Myocyte (in vitro differentiated cells): Measurements from ENCODE around the gene MYLIP. TPM values are rescaled to one million over a fixed set of nuclear protein-coding genes. Genes with fewer than 3 reads are reported as not detected.
"Not testable (repeated sequence)": the region's sequence is repeated elsewhere in the genome, so short reads cannot be mapped to it uniquely, and the experiment has no call there.

ENCODE experiments used
- DNase-seq: peaks from one replicate; pipeline ENCODE4 v3.0.0-alpha.2; 2012; ENCODE audit warnings: low read depth
- total RNA-seq: library from RNA; depleted of rRNA; stranded (reverse); fragments of >200 nt; gene quantifications from 2 replicates; pipeline ENCODE4 v1.2.3, GENCODE V29; 2014

Gene MYLIP
- total RNA-seq, 1 donor from 2014 or later, result 23.2 TPM

- DNase-seq, result peak; percentile 57
Observed at GRCh38 chr6:16168858-16169257, 40.0 kb downstream of the MYLIP start.

DNA sequence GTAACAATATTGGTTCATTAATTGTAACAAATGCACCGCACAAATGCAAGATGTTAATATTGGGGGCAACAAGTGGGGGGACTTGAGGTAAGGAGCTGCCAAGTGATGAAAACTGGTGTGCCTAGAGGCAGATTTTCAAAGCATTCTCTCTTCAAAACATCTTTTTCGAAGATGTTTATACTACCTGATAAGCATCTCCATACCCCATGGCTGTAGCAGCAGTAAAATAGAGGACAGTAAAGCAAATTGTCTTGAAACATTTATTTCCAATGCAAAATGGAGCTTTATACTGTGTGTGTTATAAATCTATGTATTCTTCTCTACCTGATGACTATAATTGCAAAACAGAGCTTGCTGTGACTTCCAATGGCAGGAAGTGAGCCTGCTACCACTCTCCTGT is 42.5 kb downstream of the MYLIP start:
- no peak for DNase-seq

DNA sequence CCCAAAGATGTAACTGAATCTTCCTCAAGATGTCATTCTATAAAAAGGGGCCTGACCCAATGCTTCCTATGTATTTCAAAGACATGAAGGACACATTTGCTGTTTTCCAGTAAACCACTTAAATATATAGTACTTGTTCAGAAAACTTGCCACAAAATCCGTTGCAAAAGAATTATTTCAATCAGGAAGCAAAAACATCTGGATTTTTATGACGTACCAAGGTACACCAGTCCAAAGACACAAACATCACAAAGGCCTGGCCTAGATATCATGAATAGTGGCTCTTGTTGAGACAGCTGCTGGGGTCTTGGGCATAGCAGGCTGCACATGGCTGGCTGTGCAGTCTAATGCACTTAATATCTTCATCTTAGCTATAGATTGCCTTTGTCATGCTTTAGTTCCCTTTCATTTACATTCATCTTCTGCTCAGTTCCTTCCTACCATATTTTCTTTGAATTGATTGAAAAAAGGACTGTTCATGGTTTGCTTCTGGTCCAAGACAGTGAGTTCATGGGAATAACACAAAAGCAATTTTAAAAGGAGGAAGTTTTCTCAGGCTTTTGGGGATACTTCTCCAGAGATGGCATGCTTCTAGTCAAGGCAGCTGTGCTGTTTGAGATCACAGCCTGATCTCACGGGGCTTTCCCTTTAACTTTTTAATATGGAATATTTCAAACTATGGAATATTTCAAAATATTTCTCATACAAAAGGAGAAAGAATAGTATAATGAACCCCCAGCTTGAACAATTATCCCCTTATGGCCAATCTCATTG is 44.5 kb downstream of the MYLIP start:
- no peak for DNase-seq

DNA sequence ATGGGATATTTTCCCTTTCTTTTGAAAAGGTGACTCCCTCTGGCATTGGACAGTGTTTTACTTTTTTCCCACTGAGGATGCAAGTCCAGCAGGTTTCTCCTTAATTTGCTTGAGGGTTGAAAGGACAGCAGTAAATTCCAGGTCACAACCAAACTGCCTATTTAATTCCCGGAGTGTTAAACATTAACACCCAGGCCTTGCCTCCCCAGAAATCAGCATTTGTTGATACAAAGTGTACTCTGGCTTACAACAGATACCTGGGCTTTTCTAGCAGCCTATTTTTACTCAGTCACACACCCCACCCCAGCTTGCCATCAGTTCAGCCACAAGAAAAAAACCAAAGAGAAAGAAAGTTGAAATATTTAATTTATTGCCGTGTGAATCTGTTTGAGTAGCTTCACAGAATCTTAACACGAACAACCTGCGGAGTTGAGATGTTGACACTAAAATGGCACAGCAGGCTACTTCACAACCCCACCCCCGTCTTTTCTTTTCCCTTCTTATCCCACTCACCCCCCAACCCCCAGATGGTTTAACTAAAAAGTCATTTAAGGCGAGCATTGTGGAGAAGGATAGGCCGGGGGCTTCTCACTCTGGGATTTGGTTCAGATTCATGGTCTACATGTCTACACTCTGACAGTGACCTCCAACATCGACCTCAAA is 45.7 kb downstream of the MYLIP start:
- DNase-seq, result no peak

DNA sequence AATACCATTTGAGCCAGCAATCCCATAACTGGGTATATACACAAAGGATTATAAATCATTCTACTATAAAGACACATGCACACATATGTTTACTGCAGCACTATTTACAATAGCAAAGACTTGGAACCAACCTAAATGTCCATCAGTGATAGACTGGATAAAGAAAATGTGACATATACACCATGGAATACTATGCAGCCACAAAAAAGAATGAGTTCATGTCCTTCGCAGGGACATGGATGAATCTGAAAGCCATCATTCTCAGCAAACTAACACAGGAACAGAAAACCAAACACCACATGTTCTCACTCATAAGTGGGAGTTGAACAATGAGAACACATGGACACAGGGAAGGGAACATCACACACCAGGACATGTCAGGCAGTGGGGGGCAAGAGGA is 47.7 kb downstream of the MYLIP start:
- DNase-seq, result not testable (repeated sequence)

- DNase-seq, result no peak
Observed at GRCh38 chr6:16177881-16178280, 49.0 kb downstream of the MYLIP start.

DNA sequence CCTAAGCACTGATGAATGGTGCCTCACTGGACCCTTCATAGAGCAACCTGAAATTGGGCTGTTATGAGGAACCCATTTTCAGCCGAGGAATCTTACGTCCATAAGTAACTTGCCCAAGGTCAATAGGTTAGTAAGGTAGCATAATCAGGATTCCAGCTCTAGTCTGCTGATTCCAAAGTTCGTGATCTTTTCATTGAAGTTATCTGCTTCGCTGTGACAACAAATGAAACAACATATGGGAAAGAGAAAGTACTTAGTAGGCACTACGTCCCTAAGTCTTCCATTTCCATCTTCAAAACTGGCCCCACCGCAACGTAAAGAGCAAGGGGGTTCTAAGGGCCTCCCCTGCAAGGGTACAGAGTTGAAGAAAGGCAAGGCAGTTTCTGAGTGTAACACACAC is 49.5 kb downstream of the MYLIP start:
- no peak for DNase-seq

DNA sequence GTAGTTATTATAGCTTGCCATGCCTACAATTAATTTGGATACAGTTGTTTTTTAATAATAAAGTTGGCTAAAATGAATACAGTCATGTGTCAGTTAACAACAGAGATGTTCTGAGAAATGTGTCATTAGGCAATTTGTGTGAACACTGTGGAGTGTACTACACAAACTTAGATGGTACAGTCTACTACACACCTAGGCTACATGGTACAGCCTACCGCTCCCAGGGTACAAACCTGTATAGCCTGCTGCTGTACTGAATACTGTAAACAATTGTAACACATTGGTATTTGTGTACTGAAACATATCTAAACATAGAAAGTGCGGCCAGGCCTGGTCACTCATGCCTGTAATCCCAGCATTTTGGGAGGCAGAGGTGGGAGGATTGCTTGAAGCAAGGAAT is 50.2 kb downstream of the MYLIP start:
- no peak for DNase-seq

- no peak for DNase-seq
Observed at GRCh38 chr6:16179970-16180431, 51.1 kb downstream of the MYLIP start.

GRCh38 chr6:16180696-16181438 is 52.0 kb downstream of the MYLIP start:
- DNase-seq, result no peak

DNA sequence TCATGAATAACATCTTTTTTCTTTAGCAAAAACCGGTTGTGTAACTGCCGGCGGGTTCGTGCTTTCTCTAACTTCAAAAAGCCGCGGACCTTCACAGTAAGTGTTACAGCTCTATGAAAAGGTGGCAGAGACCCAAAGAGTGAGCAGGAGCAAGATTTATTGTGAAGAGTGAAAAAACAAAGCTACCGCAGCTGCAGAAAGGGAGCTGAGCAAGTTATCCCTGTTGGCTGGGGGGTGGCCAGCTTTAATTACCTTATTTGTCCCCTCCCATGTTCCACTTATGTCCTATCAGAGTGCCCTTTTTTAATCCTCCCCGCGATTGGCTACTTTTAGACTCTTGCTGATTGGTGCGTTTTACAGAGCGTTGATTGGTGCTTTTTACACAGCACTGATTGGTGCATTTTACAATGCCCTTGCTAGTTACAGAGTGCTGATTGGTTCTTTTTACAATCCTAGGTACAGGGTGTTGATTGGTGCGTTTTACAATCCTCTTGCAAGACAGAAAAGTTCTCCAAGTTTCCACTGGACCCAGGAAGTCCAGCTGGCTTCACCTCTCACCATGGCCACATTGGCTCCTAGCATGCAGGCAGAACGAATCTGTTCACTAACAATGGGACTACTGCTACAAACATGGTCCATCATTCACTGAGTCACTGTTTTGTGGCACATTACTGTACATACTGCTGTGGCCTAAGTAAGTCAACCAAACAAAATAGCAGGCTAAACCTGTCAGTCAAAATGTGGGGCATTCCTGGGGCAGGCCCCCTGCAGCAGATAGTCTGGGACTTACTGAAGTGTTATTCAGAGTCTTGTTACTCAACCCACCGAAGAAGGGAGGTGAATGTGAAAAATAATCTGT is 52.8 kb downstream of the MYLIP start:
- no peak for DNase-seq

DNA sequence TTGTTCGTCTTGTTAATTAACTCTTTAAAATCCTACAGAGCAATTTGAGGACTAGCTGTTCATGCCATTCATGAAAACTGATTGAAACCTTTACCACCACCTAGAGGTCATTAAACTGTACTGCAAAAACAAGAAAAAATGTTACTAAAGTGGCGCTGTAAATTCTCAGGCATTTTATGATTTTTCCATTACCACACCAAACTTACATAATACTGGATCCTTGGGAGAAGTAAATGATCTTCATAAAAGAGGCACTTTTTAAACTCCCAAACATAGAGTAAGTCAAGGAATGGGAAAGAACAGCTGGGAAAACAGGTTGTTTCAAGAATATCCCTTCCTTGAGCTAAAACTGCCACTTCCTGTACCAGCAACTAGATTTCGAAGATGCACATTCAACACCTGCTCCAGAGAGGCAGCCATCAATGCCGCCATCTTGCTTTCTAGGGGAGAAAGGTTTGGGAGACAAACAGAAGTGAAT is 54.3 kb downstream of the MYLIP start:
- peak; percentile 53 for DNase-seq

DNA sequence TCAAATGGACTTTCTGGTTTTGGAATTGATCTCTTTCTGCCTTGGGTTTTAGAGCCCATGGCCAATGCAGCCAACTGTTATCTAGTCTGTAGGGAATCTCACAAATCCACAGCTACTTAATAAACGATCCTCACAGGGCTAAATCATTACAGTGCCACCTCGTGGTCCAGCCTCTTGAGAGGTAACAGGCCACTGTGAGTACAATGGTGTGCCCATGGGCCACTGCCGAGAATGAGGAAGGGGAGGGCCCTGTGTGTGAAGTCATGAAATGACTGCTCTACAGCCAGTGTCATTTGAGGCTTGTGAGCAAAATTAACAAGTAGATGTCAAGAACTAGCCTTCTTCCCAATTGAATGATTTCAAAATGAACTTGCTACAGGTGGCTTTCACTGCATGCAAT is 55.2 kb downstream of the MYLIP start:
- DNase-seq, result peak; percentile 53

DNA sequence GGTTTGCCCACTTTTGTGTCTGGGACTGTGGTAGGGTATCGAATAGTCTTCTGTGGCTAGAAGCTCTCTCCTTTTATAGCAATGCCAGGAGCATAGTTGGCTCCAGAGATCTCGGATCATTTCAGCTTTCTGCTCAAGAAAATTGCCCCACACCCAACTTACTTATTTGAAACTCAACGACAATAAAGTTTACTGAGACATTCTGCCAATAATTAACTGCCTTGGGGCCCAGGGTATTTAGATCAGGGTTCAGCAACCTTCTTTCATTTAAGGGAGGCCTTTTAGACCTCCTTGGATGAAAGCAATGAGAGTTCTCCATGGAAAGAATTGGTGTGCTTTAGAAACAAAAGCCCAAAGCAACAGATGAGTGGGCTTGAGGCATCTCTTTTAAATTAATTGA is 55.7 kb downstream of the MYLIP start:
- DNase-seq, result no peak

DNA sequence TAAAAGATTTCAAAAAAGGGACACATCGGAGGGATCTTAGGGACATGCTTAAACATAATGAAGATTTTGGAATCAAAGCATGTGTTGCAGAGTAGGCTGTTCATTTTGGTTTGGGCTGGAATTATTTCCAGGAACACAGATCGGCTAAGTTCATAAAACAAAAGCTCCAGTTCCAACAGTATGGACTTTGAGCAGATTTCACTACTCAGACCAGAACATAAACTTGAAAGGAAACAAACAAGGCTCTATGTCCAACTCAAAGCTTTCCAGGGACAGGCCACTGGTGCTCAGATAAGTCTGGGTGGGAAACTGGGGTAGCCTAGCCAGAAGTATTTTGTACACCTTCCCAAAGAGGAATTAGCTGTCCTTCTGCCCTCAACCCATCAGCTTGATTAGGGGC is 58.3 kb downstream of the MYLIP start:
- DNase-seq, result no peak

- DNase-seq, result no peak
Observed at GRCh38 chr6:16190214-16190613, 61.3 kb downstream of the MYLIP start.

DNA sequence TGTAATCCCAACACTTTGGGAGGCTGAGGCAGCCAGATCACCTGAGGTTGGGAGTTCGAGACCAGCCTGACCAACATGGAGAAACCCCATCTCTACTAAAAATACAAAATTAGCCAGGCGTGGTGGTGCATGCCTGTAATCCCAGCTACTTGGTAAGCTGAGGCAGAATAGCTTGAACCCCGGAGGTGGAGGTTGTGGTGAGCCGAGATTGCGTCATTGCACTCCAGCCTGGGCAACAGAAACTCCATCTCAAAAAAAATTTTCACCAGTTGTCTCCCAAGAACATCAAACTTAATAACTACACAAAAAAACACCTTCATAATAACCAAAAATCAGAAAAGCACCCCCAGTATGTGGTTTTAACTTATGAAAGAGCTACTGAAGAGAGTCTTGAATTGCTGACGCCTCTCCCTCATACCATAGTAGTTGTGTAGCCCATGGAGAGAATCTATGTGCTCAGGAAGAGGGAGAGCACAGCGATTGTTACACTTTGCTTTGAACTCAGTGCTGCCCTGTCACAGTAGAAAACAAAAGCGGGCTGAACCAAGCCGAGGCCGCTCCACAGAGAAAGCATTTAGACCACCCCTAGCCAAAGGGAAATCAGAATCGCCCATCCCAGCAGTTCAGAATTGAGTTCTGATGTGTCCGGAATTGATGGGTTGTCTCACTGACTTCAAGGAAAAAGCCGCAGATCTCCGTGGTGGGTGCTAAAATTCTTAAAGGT is 67.5 kb downstream of the MYLIP start:
- no peak for DNase-seq

GRCh38 chr6:16196984-16197546 is 68.2 kb downstream of the MYLIP start:
- no peak for DNase-seq
